Esophagus mucosa (tissue), 1 donor: ENCODE measurements around the gene LBX1. TPM values are rescaled to one million over a fixed set of nuclear protein-coding genes. Genes with fewer than 3 reads are reported as not detected.

Source experiments
- ATAC-seq: fragments of 200-7000 bp; cut with Tn5 transposase; one replicate; pipeline ENCODE4 v1.9.1; 2020
- total RNA-seq: library from RNA; stranded (reverse); gene quantifications from one replicate; pipeline ENCODE4 v1.2.4, GENCODE V29; 2023
- donor health status: DM: yes; HTN: yes; CAD: no.

The LBX1 gene, protein sequence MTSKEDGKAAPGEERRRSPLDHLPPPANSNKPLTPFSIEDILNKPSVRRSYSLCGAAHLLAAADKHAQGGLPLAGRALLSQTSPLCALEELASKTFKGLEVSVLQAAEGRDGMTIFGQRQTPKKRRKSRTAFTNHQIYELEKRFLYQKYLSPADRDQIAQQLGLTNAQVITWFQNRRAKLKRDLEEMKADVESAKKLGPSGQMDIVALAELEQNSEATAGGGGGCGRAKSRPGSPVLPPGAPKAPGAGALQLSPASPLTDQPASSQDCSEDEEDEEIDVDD
- total RNA-seq = not detected

DNA sequence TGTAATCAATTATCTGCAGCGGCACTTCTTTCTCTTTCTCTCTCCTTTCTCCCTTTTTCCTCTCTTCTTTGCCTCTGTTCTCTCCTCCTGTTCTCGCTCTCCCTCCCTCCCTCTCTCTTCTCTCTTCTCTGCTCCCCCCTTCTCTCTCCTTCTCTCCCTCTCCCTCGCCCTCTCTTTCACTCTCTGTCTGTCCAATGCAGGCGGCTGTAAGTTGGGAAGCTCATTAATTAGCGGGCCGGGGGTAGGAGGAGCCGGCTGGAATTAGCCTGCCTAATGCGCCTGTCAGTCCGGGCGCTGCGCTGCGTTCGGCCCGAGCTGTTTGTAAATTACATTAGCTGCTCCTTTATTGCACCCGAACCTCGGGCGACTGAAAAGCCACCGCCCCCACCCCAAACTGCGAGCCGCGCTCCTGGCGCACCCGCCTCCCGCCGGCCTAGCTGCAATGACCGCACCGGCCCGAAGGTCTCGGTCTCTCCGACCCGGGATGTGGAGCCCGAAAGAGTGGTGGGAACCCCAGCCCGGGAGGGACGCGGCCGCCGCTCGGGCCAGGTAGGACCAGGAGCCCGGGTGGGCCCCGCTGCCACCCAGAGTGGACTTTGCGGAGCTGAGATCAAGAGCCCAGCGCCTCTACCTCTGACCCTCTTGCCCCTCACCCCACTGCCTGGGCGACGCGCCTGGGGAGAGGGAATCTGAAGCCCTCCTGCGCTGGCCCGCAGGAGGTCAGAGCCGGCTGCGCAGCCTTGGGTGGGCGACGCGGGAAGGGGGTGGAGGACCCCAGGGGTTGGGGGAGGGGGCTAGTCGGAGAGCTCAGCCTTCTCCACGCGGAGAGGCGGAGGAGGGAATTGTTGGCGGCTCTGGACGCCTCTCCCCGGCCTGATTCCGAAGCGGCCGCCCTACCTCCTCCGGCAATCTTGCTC lies at the start of gene LBX1:
Gene LBX1 (minus strand): TSS at position 198 of the 917 bp plus-strand sequence. CDS start 648 bp downstream, outside the sequence.
- no peak for ATAC-seq

DNA sequence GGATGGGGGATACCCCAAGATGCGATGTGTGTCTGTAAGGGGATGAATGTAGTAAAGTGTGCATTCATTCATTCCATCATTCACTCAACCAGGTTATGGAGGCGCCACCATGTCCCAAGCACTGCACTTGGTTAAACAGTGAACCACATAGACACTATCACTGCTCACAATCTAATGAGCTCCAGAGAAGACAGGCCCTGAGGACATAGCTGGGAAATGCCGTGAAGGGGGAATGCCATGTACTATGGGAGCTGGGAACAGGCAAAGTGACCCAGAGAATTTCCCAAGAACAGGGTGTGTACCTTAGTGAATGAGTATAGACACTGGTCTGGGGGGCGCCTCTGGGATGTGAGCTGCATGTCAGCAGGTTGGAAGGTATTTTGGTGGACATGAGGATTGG lies 44.5 kb upstream of the LBX1 start:
- ATAC-seq = no peak

DNA sequence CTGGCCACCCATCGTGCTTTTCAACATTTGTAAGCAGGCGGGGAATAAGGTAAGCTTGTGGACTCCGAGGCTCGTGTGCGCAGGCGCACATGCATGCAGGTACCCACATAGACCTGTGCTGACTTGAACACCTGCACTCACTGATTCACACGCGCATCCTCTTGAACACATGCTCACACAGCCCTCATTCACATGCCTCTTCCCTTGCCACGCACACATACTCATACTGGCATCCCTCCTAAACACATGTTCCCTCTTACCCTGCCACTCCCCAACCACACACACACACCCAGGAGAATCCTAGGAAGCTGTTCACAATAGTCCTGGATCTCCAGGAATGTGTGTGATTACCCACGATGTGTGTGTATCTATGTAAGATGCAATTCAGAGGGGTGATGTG lies 44.1 kb upstream of the LBX1 start:
- peak; percentile 50 for ATAC-seq

DNA sequence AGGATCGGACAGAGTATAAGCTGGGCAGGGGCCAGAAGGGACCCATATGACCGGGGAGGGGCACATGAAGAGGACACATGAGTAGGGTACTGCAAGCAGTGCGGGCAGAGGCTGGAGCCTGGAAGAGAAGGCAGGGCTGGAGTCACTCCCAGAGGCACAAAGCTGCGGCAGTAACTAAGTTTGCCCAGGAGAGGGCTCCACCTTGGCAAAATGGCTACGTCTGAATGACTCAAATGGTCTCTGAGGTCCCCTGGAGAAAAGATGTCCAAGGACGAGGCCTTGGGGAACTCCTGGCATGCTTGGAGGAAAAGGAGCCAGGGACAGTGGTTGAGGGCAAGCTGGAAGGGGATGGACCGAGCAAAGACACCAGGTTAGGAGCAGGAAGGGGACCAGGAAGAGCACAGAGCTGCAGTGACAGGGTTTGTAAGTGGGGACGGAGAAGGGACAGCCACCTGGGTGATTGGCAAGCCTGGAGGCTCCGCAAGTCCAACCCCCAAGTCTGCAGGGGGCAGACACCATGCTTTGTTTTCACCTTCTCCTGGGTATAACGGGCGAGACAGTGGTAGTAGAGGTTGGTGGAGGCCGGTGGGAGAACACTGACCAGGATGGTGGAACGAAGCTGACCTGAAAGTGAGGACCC lies 43.1 kb upstream of the LBX1 start:
- ATAC-seq = peak; percentile 67

DNA sequence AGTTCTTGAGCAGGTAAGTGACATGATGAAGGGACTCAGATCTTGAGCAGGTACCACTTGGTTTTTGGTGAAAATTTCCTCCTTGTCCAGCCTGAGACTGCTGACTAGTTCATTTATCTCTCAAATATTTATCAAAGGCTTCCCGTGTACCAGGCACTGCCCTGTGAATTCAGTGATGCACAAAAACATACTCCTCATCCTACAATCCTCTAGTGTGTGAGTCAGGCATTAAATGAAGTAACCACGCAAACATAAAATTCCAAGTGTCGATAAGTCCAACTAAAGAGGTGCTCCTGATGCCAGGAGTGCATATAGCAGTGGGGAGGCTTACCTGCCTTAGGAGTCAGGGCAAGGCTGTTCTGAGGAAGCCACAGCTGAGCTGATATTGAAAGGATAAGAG lies 41.5 kb upstream of the LBX1 start:
- ATAC-seq = no peak

DNA sequence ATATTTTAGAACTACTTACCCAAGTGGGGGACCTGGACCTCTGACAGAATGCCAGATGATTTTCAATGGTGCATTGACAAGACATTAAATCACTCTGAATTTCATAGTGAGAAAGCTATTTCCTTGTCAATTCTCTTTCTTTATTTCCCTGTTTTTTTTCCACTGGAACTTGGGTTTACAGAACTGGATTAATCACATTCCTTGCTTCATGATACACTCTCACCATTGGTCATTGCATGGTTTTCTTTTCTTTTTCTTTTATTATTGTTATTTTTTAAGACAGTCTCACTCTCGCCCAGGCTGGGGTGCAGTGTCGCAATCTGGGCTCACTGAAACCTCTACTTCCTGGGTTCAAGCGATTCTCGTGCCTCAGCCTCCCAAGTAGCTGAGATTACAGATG lies 38.5 kb upstream of the LBX1 start:
- no peak for ATAC-seq

DNA sequence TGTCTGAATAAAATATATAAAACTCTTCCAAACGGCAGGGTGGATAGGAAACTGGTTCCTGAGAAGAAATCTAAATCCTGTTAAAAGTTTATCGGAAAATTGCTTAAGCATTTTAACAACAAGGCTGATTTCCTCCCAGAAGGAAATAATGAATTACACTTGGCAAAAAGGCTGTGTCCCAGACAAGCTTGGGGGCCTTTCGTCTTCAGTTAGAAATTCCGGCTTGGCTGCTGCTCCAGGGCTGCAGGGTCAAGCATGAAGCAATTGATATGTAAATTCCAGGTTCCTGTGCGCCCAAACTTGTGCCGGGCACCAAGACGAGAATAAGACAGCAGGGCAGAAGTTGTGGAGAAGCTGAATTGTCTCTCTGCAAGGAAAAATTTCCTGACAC lies 38.0 kb upstream of the LBX1 start:
- ATAC-seq = no peak

DNA sequence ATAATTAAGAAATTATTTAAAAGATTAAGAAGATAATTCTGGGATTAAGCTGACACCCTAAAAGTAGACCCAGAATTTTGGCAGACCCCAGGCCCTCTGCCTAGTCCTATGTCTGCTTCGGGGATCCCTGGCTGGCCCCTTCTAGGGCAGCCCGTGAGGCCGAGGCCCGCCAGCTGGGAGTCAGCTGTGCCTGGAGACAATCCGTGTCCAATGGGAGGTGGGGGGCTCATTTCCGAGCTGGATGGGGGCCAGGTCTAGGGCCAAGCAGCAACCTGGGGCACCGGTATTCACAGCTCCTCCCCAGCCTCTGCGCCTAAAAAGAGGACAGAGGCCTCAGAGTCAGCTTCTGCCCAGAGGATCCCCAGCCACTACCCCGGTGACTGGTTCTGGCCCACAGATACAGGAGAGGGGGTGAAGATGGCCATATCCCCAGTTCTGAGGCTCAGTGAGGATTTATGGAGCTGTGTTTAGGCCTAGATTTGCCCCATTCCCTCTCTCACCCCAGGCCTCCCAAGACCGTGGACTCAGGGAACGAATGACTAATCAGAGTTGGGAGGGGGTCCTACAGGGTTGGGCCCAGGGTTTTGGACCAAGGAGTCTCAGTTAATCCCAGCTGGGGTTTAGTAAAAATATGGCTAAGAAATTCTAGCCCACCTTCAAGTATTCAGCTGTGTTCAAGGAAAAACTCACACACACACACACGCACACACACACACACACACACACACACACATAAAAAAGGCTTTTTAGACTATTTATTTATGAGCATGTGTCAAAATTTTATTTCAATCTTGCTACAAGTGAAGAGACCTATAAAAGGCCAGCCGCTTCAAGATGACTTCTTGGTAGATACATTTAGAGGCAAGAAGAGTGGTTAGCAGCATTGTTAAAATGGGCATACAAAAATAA lies 37.4 kb upstream of the LBX1 start:
- no peak for ATAC-seq

DNA sequence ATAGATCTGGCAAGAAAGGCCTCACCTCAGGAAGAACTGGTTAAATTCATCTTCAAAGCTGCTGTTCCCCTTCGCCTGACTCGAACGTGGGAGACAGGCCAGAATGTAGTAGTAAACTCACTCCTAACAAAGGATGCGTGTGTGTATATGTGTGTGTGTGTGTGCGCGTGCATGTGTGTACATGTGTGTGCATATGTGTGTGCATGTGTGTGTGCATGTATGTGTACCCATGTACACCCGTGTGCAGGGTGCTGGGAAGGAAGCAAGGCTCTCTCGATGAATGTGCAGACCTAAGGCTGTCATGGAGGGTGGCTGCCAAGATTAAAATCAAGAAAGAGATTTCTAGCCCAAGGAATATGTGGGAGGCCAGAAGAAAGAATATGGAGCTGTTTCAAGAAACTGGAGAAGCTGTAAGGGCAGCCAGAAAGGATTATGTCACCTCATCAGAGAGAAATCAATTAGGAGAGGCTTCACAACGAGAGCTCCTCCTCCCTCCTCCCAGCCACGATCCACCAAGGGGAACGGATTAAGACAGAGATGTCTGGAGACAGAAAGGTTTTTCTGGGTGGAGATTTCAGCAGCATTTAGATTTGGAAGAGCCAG lies 34.0 kb upstream of the LBX1 start:
- ATAC-seq = no peak

DNA sequence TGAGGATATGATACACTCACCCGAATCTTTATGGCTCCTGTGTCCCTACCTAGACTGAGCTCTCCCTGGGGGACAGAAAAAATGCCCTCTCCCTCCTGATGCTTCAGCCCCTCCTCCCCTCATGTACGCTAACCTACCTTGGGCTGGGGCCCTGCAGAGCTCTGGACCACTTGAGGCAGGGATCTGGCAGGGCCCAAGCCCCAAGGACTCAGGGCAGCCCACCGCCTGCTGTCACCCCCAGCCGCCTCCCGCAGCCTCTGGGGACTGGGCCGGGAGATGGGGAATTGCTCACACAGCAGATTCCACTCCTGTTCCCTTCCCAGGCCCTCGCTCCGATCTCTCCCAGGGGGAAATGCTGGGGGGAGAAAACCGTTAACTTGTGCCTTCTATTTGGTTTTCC lies 32.9 kb upstream of the LBX1 start:
- no peak for ATAC-seq

DNA sequence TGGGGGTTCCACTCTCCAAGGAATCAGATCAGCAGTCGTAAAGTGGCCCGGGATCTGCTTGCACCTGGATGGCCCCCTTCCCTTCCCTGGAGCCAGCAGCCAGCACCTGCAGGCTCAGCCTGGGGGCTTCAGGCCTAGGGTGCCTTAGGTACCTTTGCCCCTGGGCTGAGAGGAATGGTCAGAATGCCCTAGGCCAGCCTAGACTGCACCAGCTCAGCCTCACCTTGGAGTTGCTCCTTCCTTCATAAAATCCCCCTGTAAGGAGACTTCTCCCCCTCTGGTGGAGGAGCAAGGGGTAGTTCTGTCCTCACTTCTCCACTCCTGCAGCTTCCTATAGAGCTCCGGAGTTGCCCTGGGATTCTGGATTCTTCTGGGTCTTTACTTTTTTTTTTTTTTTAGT lies 32.4 kb upstream of the LBX1 start:
- no peak for ATAC-seq

DNA sequence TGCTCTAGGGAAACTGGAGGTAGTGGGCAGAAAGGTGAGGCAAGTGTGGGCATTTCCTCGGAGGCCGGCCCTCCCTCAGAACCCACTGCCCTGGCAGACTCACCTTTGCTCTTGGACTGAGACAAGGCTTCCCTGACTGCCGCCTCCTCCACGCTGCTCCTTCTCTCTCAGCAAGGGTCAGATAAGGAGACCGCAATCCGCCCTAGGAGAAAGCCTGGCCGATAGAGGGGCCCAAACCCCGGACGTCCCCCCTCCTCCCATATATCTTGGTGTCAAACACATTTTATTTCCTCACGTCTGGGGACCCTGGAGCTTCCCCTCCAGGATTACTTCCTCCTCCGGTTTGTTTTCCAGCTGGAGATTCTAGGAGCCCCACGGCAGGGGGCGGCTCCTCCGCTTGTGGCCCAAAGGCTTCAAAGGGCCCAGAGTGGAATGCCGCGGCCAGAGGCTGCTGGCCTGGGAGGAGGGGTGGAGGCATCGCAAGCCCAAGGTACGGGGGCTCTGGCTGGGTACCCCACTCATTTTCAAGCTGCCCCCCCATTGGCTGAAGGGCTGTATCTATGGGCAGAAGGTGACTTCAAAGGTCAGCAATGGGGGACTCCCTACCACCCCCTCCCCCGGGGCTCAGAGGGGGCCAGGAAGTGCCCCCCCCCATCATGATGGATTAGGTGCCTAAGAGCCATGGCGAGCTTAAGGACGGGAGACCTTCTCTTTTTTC lies 31.7 kb upstream of the LBX1 start:
- no peak for ATAC-seq

DNA sequence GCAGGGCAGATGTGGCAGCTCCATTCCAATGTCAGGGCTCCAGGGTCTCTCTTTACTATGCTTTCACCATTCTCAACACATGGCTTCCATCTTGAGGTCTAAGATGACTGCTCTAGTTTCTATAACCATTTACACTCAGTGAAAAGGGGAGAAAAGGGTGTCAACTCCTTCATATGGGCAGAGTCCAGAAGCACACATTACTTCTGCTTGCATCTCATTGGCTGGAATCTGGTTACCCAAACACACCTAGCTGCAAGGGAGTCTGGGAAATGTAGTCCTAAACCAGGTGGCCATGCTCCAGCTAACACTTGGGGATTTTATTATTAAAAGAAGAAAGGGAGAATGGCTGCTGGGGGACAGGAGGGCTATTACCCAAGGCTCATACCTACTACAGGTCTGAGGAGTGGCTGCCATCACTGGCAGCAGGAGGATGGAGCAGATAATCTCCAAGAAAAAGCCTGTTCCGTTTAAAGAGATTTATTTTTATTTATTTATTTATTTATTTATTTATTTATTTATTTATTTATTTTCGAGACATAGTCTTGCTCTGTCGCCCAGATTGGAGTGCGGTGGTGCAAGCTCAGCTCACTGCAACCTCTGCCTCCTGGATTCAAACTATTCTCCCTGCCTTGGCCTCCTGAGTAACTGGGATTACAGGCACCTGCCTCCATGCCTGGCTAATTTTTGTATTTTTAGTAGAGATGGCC lies 29.1 kb upstream of the LBX1 start:
- no peak for ATAC-seq

DNA sequence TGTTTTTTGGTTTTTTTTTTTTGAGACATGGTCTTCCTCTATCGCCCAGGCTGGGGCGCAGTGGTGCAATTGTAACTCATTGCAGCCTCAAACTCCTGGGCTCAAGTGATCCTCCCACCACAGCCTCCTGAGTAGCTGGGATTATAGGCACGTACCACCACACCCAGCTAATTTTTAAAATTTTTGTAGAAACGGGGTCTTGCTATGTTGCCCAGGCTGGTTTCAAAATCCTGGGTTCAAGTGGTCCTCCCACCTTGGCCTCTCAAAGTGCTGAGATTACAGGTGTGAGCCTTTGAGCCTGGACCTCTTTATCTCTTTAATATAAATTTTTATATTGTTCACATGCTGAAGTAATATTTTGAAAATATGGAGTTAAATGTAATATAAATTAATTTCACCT lies 28.2 kb upstream of the LBX1 start:
- ATAC-seq = no peak

DNA sequence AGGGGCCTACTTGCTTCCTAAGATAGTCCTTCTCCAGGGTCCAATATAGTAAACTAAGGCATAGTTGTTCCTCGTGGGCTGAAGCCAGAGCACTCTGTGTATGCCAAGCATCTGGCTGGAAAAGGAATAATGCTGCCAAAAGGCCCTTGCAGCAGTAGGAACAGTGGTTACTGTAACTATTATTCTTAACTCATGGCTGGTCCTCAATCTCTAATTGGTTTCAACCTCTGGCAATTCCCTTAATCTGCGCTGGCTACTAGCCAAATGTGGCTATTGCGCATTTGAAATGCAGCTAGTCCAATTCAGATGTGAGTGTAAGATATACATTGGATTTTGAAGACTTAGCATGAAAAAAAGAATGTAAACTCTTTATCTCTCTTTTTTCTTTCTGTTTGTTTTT lies 27.8 kb upstream of the LBX1 start:
- no peak for ATAC-seq

DNA sequence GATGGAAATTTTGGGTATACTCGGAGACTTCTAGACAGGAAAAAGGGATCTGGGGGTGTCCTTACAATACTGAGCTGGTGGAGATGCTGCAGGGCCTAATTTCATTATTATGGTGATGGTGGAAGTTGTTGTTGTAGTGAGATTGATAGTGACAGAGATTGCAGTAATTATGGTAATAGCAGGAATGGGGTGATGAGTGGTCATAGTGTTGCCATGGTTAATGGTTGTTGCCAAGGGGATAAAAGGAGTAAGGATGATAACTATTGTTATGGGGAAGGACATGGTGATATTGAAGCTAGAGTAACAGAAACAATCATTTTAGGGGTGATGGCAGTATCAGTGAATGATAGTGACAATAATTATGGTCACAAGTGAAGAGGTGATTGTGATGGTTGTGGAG lies 27.1 kb upstream of the LBX1 start:
- ATAC-seq = no peak

DNA sequence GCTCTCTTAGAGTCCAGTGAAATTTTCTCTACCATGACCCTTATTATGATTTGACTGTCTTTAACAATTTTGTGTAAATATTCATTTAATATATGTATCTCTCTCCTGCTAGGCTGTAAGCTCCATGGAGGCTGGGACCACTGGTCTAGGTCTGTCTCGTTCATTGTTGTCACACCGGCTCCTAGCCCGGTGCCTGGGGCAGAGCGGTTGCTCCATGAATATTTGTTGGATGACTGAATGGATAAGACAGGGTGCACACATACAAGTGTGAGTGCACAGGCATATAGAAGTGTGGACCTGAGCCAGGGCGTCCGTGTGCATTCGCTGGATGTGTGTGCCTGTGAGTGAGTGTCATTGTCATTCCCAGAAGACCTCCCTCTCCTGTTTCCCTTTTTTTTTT lies 20.9 kb upstream of the LBX1 start:
- ATAC-seq = no peak

DNA sequence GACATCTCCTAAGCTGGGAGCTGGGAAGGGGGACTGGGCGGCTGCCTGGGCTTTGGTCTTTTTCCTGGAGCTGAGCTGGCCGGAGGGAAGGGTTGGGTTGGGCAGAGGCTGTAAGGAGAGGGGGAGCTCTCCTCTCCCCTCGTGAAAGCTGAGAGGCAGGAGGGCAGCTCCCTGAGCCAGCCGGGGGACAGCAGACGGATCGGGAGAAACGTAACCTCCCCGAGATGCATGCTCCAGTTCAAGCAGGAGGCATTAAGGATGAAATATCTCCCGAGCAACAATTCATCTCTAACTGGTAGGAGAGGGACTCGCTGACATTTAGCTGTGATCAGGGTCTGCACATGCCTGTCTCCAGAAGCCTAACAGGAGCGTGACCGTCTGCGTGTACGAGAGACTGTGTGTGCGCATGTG lies 19.9 kb upstream of the LBX1 start:
- no peak for ATAC-seq

DNA sequence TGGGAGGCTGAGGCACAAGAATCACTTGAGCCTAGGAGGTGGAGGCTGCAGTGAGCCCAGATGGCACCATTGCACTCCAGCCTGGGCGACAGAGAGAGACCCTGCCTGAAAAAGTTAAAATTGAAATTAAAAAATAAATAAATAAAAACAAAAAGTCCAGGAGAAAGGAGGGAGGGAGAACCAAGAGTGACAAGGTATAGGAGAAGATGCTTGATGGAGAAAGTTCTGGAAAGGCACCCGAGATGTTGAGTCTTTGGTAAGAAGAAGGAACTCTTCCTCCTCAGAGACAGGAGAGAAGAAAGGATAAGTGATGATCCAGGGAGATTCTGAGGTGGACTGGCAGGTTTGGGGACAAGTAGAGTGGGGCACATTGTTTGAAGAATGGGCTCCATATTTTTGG lies 17.4 kb upstream of the LBX1 start:
- ATAC-seq = no peak

DNA sequence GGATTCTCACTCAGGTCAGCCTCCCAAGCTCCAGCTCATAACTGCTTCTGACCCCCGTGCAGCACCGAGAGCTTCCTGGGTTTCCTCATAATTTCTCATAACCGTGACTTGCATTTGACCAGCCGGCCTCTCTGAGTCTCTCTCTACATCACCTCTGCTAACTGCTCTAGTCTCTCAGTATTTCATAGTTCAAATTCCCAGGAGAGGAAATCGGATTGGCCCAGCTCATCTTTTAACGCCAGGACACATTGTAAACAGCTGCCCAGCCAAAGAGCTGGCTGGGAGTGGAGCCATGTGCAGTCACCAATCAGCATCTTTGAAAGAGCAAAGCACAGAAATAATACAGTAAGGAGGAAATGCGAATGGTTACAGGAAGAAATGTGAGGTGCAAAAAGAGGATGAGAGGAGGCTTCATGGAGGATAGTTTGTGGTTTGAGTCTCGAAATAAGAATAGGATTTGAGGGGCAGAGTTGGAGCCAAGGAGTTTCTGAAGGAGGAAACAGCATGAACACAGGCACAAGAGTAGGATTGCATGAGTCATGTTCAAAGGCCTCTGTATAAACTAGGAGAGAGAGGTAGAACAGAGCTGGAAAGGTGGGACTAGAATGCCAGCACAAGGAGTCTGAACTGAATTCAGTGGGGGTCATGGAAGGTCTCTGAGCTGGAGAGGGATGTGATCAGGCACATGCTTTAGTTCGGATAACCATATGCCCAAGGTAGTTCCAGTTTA lies 15.2 kb upstream of the LBX1 start:
- ATAC-seq = peak; percentile 62
